Measurements from ENCODE around the gene FERMT2.
"Not testable (repeated sequence)": the region's sequence is repeated elsewhere in the genome, so short reads cannot be mapped to it uniquely, and the experiment has no call there.

The FERMT2 gene

DNA sequence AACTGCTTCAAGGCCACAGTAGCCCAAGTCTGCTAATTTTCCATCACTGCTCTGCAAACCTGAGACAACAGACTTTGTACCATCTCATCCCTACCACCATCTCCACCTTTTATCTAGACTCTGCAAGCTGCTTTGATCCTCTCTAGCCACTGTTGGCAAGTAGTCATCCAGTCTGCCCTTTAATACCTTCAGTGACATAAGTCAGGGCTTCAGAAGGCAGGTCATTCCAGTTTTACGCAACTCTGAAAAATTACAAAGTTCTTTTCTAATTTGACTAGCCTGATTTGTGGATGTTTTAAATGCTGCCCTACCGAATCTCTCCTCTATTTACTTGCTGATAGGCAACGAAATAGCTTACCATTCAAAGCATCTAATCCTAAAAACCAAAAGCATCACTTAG is 2.8 kb downstream of the FERMT2 start:
- DNase-seq (ENCODE audit: low read depth, low spot score), result no peak

DNA sequence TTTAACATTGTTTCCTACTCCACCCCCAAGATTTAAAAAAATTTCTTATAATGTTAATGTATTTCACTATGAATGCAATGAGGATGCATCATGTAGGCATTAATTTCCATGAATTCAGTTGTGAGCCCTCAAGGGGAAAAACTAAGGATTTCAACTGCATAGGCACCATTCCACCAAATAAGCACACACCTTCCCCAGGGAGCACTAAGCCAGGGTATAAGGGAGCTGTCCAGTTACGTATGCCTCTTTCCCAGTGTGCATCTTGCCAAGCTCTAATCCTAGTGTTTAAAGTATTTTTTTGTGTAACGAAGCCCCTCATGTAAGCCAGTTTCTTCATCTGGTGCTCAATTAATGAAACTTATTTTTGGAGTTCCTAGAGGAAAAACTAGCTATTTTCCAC is 6.6 kb downstream of the FERMT2 start:
- DNase-seq (ENCODE audit: low read depth, low spot score), result no peak

DNA sequence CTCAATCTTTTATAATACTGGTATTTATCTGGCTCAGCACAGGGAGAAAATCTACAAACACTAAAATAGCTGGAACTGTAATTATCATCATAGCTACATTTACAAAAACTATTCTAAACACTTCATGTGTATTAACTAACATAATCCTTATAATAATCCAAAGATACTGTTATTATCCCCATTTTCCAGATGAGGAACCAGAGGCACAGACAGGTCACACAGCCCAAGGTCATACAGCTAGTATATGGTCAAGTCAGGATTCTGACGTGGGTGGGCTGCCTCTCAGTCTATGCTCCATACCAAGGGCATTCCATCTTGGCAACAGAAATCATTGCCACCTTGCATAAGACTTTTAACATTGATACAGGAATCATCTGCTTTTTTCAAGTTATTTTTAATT is 11.4 kb downstream of the FERMT2 start:
- no peak for DNase-seq (ENCODE audit: low read depth, low spot score)

DNA sequence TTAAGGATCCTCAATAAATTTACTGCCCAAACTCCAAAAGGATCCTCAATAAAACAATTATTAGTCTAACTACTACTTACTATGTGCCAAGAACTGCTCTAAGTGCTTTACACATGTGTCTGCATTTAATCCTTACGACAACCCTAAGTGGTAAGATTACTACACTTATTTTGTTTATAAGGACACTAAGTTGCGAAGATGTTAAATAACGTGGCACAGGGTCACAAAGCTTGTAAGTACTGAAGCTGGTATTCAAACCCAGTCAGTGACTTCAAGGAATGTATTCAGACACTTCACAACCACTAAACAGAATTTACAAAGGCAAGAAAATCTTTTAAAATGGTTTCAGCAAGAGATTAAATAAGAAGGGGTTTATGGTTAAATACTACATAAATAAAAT is 13.0 kb downstream of the FERMT2 start:
- no peak for DNase-seq (ENCODE audit: low read depth, low spot score)

DNA sequence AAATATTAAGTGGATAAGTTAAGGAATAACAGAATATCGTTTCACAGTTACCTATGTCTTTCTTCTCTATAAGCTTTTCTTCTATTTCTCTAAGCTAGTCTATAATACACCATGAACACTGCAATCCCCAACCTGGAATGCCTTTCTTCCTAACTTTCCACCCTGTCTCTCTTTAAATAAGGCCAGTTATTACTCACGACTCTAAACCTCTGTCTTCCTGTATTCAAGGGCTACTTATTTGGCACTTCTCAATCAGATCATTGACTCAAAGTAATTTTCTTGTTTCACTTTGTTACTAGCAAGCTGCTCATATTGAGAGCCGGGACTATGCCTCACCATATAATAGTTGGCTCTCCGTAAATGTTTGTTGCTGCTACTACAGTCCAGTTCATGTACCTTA is 13.5 kb downstream of the FERMT2 start:
- DNase-seq (ENCODE audit: low read depth, low spot score), result no peak

DNA sequence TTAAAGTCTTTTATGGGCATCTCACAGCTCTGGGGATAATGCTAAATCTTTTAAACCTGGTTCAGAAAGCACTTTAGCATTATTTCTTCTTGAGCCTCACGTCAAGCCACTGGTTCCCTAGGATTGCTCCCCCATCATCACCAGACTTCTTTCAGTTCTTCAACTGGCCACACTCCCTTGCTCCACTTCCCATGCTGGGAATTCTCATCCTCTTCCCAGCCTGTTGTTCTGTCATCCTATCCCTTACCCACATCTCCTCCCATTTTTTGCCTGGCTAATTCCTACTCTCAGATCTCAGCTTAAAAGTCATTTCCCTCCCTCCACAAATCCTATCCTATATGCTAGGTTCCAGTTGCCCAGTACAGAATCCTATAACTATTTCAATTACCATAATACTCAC is 14.4 kb downstream of the FERMT2 start:
- DNase-seq (ENCODE audit: low read depth, low spot score), result no peak

DNA sequence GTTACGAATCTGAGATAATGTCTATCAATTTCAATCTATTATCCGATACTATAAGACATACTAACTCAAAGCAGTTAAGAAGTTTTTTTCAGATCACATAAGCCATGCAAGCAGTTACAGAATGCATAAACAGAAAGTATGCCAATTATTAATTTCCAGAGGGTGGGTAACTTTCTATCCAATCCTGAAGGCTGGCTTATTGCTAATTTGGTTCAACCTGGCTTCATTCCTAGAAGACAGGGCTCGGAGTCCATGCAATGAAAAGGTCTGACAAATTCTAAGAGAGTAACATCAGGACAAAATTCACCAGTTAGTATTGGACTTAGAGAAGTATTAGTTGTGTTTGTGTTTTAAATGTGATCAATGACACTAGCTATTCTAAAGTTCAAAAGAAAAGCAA is 15.0 kb downstream of the FERMT2 start:
- no peak for DNase-seq (ENCODE audit: low read depth, low spot score)

DNA sequence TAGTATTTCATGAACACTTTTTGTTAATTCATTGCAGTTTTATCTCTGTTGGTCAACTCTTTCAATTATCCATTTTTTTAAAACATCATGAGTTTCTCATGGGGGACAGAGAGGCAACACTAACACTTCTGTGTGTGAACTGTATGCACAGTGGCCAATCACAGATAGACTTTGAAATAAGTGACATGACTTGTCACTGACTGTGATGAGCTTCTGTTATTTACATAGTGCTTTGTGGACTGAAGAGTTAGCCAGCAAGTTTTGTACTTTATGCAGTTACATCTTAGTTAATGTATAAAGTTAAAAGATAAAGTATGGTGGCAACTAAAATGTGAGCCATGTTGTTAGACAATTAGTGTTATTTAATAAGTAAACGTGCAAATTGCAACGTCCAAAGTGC is 16.1 kb downstream of the FERMT2 start:
- no peak for DNase-seq (ENCODE audit: low read depth, low spot score)

DNA sequence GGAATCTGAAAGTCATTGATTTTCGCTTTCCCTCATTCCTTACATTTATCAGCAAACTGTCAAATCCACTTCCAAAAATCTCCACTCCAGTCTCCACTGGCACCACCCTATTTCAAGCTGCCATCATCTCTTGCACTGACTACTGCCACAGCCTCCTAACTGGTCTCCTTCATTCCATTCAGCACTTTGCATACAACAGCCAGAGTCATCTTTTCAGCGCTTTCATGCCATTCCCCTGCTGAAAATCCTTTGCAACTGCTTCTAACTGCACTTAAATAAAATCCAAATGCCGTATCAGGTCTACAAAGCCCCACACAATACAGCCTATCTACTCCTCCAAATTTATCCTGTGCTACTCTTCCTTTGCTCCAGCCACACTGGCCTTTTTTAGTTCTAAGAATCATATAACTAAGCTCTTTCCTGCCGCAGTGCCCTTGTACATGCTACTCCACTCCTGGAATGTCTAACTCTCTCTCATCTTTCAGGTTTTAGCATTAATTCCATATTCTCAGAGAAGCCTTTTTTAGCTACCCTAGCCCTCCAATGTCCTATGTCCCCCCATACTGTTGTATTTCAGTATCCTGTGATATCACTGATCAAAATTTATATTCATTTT is 21.6 kb downstream of the FERMT2 start:
- no peak for DNase-seq (ENCODE audit: low read depth, low spot score)

DNA sequence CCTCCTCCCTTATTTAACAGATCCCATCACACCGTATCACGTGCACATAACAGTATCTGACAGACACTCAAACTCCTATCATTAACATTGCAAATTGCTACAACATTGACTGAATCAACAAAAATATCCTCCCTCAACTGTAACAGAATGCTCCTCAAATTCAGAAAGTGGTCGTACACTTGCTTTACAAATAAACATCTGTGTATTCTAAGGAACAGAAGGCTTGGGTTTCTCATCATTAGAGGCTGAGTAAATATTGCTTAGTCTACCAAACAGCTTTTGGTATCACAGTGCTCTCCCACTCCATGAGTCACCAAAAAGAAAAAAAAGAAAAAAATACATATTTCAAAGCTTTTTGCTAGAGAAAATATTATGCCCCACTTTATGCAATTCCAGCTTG is 23.9 kb downstream of the FERMT2 start:
- no peak for DNase-seq (ENCODE audit: low read depth, low spot score)

DNA sequence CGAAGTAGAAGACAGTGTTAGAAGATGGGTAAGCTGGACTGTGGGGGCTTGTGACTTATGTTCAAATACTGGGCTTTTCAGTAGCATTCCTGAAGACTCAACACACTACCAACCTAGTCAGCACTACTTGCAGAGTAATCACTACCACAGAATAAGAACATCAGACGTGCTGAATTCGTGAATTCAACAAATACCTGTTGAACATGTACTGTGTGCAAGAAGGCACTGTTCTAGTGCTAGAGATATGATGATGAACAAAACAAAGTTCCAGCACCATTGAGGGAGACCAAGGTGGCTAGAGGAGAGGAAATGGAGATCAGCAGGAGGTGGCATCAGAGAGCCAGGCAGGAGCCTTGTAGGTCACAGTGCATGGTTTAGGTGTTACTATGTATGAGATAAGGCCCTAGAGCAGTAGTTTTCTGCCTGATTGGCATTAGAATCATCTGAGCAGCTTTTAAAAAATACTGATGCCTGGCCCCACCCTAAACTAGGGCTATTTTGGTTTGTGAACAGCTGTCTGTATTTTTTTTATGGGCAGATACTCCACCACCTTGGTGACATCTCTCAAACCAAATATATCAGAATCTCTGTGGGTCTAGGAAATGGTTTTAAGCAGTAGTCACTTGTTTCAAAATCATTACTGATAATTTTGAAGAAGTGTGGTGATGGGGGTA is 26.8 kb downstream of the FERMT2 start:
- no peak for DNase-seq (ENCODE audit: low read depth, low spot score)

DNA sequence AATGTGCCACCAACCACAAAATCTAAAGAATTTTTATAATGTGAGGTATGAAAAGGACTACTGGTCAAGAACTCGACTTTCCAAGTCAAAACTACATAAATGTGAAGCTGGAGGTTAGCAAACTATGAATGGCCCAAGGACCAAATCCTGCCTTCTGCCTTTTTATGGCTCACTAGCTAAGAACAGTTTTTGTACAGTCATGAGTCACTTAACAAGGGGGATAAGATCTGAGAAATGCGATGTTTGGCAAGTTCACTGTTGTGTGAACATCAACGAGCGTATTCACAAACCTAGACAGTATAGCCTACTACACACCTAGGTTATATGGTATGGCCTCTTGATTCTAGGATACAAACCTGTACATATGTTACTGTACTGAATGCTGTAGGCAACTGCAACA is 28.2 kb downstream of the FERMT2 start:
- DNase-seq (ENCODE audit: low read depth, low spot score), result no peak

DNA sequence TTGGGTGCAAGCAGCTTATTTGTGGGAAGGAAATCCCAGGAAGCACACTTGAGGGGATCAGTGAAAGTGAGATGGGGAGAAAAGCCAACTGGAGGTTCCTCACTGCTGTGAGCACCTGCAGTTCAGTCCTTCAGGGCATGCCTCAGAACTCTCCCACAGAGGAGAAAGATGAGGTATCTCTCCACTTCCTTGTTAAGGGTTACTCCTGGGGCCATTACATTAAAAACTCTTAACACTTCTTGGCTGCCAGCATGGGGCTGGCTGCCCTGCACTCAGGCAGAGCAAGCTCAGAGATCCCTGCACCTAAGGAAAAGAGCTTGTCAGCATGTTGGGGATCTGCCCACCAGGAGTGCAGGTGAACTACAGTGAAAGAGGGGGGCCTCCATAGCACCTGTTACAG is 28.8 kb downstream of the FERMT2 start:
- no peak for DNase-seq (ENCODE audit: low read depth, low spot score)

DNA sequence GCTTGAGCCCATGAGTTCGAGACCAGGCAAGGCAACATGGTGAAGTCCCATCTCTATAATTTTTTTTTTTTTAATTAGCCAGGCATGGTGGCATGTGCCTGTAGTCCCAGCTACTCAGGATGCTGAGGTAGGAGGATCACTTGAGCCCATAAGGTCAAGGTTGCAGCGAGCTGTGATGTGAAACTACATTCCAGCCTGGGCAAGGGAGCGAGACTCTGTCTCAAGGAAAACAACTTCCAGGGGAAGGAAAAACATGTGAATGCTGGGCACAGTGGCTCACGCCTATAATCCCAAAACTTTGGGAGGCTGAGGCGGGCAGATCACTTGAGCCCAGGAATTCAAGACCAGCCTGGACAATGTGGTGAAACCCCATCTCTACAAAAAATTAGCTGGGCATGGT is 30.4 kb downstream of the FERMT2 start:
- not testable (repeated sequence) for DNase-seq (ENCODE audit: low read depth, low spot score)

DNA sequence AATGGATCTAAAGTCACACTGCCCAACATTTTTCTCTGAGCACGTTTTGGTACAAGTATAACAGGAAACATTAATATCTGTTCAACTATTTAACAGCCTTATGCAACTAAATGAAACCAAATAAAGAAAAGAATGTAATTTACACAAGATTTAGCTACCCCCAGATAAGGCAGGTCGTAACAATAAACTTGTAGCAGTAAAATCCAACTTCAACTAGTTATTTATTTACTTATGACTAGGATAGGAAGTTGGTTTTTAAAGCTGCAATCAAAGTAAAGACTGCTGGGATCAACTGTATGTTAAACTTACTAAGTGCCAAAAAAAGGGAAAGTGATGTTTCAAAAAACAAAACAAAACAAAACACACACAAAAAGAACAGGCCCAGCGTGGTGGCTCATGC is 30.9 kb downstream of the FERMT2 start:
- DNase-seq (ENCODE audit: low read depth, low spot score), result no peak

DNA sequence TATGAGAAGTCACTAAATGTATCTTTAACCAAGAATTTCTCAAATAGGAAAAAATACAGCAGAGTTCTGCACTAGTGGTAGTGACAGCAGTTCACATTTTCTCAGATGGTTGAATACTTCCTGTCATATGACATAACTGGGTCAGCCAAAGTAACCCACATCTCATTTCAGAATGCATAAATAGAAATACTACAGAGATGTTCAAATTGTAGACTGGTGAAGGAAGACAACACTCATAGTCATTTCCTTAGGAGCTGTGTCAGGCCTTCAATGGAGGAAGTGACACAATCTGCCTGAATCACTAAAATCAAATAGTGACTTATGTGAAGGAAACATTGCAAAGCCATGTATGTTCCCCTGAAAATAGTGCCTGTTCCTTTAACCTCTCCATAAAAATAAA is 32.4 kb downstream of the FERMT2 start:
- DNase-seq (ENCODE audit: low read depth, low spot score), result no peak

DNA sequence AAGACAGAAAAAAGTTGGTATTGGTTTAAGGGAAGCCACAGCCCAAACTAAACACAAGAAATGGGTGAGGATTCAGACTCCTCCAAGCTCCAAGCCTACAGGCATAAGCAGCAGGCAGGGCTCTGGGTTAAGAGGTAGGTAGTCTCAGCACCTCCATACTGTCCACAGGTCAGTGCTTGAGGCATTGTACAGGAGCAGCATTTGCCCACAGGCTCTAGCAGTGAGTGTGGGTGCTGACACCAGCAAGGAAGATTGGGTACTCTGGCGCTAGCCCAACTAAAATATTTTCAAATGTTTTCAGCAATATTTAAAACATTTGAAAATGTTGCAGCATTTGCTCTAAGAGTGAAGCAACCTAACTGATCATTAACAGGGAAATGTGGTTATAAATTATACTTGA is 33.1 kb downstream of the FERMT2 start:
- DNase-seq (ENCODE audit: low read depth, low spot score), result no peak

DNA sequence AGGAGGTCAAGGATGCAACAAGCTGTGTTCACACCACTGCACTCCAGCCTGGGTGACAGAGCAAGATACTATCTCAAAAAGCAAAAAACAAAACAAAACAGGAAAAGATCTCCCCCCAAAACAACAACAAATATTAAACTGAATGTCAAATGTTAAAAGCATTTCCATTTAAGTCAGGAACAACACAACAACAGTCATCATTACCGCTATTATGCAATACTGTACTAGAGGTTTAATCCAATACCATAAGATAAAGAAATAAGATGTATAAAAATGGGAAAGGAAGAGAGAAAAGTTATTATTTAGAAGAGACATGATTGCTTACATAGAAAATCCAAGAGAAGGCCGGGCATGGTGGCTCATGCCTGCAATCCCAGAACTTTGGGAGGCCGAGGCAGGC is 36.6 kb downstream of the FERMT2 start:
- no peak for DNase-seq (ENCODE audit: low read depth, low spot score)

DNA sequence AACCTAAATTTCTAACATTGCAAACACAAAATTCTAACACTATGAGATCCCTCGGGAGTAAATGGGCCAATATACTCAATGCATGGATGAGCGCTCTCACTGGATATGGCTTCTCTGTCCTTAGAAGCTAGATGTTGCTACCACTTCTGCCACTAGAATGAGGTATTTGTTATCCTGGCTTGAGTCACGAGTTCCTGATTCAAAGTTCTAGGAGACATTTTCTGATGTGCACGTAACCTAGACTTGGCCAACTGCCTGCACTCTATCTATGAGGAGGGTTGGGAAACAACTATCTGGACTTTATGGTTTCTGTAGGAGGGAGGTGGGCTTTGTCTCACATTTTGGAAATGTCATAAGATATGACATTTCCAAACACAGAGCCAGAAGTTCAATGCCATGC is 37.6 kb downstream of the FERMT2 start:
- DNase-seq (ENCODE audit: low read depth, low spot score), result no peak

DNA sequence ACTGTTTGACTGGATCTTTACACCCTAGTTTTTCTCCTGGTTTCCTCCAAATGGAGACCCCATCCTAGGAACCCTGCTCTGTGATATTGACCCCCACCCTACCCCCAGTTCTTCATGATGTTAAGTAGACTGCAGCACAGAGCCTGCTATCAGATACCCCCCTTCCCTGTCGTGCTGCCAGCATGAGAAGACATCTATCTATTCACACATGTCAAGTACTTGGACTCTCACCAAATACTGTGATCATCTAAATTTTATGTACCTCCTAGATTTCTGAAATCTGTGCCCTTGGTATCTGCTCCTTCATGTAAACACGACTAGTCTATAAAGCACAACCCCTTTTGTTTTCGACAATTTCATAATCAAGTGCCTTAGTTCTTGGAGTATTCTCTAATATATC is 38.9 kb downstream of the FERMT2 start:
- DNase-seq (ENCODE audit: low read depth, low spot score), result no peak

DNA sequence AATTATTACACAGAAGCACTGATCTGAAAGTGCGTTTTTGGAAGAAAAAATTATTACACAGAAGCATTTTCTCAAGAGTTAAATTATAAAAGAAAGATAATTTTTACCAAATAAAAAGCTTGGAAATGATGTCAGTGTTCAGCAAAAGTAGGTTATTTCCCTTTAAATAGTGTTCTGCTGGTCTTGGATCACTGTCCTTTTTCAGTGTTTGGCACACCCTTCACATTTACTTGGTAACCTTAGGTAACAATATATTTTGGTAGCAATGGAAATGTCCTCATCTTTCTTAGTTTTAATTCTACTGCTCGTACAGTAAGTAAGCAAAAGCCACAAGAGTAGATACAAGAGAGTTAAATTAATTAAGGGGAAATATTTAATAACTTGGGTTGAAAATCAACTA is 40.3 kb downstream of the FERMT2 start:
- DNase-seq (ENCODE audit: low read depth, low spot score), result no peak

DNA sequence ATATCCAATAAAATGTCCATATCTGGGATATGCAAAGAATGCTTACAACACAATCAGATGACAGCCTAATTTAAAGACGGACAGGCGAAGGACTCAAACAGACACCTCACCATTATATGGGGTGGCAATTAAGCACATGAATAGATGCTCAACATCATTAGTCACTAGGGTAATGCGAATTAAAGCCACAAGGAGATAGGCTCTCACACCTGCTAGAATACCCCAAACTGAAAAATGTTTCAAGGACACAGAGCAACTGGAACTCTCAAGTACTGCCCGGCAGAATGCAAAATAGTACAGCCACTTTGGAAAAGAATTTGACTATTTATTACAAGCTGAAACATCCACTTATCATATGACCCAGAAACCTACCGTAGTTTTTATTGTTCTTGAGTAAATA is 42.9 kb downstream of the FERMT2 start:
- no peak for DNase-seq (ENCODE audit: low read depth, low spot score)

DNA sequence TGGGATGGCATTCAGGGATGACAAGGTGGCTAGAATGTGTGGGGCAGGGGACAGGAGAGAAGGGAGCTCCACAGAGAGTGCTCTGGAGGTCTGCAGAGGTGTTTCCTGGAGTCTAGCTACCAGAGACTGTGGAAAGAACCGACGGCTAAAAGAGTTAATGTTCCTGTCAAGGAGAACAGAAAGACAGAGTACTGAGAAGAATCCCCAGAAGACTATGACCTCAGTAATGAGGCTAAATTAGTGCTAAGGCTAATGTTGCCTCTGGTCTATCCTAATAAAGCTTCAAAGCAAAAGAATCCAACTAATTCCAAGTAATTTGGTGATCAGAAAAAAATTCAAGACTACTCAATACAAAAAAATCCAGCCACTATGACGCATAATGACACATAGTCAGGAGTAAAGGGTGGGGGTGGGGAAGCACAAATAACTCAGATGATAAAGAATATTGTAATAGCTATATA is 44.7 kb downstream of the FERMT2 start:
- DNase-seq (ENCODE audit: low read depth, low spot score), result no peak
